ENCODE data around the gene MRPS17. TPM values are rescaled to one million over a fixed set of nuclear protein-coding genes. Genes with fewer than 3 reads are reported as not detected.
A peak's percentile ranks its signal among the peaks of the same experiment; 100 is the strongest.
"Not testable (repeated sequence)": the region's sequence is repeated elsewhere in the genome, so short reads cannot be mapped to it uniquely, and the experiment has no call there.

Gene MRPS17
- 10 to 100 TPM; 16.0 to 20.5 (median 16.1) TPM for polyA plus RNA-seq (ENCODE audit: insufficient read length in 3 of 3)
- long read RNA-seq, donor 1, transcript MRPS17-201 (3 exons, 1,845 nt): major isoform, 17 of 27 reads
- long read RNA-seq, donor 1, partial matches to known transcripts: 10 of 27 reads
- long read RNA-seq, donor 1, other reads (novel, unspliced or antisense): 0 of 27 reads
- long read RNA-seq, donor 2, transcript MRPS17-201 (3 exons, 1,845 nt): major isoform, 13 of 13 reads
- long read RNA-seq, donor 2, partial matches to known transcripts: 0 of 13 reads
- long read RNA-seq, donor 2, other reads (novel, unspliced or antisense): 0 of 13 reads
- long read RNA-seq, donor 3, transcript MRPS17-201 (3 exons, 1,845 nt): major isoform, 23 of 30 reads
- long read RNA-seq, donor 3, partial matches to known transcripts: 7 of 30 reads
- long read RNA-seq, donor 3, other reads (novel, unspliced or antisense): 0 of 30 reads
- long read RNA-seq, donor 4, transcript MRPS17-201 (3 exons, 1,845 nt): major isoform, 18 of 18 reads
- long read RNA-seq, donor 4, partial matches to known transcripts: 0 of 18 reads
- long read RNA-seq, donor 4, other reads (novel, unspliced or antisense): 0 of 18 reads
- long read RNA-seq, donor 5: 0 reads
- long read RNA-seq, donor 6, transcript MRPS17-201 (3 exons, 1,845 nt): major isoform, 21 of 21 reads
- long read RNA-seq, donor 6, partial matches to known transcripts: 0 of 21 reads
- long read RNA-seq, donor 6, other reads (novel, unspliced or antisense): 0 of 21 reads
- long read RNA-seq, donor 7, transcript MRPS17-201 (3 exons, 1,845 nt): major isoform, 32 of 38 reads
- long read RNA-seq, donor 7, partial matches to known transcripts: 6 of 38 reads
- long read RNA-seq, donor 7, other reads (novel, unspliced or antisense): 0 of 38 reads
- long read RNA-seq, donor 8: 0 reads
- long read RNA-seq, donor 9, transcript MRPS17-201 (3 exons, 1,845 nt): major isoform, 15 of 21 reads
- long read RNA-seq, donor 9, partial matches to known transcripts: 6 of 21 reads
- long read RNA-seq, donor 9, other reads (novel, unspliced or antisense): 0 of 21 reads
- long read RNA-seq, donor 10, transcript MRPS17-201 (3 exons, 1,845 nt): major isoform, 26 of 32 reads
- long read RNA-seq, donor 10, partial matches to known transcripts: 6 of 32 reads
- long read RNA-seq, donor 10, other reads (novel, unspliced or antisense): 0 of 32 reads
- long read RNA-seq, donor 11, transcript MRPS17-201 (3 exons, 1,845 nt): major isoform, 16 of 16 reads
- long read RNA-seq, donor 11, partial matches to known transcripts: 0 of 16 reads
- long read RNA-seq, donor 11, other reads (novel, unspliced or antisense): 0 of 16 reads
- long read RNA-seq, donor 12, transcript MRPS17-201 (3 exons, 1,845 nt): major isoform, 7 of 7 reads
- long read RNA-seq, donor 12, partial matches to known transcripts: 0 of 7 reads
- long read RNA-seq, donor 12, other reads (novel, unspliced or antisense): 0 of 7 reads
- long read RNA-seq, donor 13: 0 reads
- long read RNA-seq, donor 14, transcript MRPS17-201 (3 exons, 1,845 nt): major isoform, 17 of 17 reads
- long read RNA-seq, donor 14, partial matches to known transcripts: 0 of 17 reads
- long read RNA-seq, donor 14, other reads (novel, unspliced or antisense): 0 of 17 reads
- long read RNA-seq, donor 15, transcript MRPS17-201 (3 exons, 1,845 nt): major isoform, 5 of 18 reads
- long read RNA-seq, donor 15, partial matches to known transcripts: 13 of 18 reads
- long read RNA-seq, donor 15, other reads (novel, unspliced or antisense): 0 of 18 reads
- long read RNA-seq, donor 16, transcript MRPS17-201 (3 exons, 1,845 nt): major isoform, 43 of 50 reads
- long read RNA-seq, donor 16, partial matches to known transcripts: 7 of 50 reads
- long read RNA-seq, donor 16, other reads (novel, unspliced or antisense): 0 of 50 reads

DNA sequence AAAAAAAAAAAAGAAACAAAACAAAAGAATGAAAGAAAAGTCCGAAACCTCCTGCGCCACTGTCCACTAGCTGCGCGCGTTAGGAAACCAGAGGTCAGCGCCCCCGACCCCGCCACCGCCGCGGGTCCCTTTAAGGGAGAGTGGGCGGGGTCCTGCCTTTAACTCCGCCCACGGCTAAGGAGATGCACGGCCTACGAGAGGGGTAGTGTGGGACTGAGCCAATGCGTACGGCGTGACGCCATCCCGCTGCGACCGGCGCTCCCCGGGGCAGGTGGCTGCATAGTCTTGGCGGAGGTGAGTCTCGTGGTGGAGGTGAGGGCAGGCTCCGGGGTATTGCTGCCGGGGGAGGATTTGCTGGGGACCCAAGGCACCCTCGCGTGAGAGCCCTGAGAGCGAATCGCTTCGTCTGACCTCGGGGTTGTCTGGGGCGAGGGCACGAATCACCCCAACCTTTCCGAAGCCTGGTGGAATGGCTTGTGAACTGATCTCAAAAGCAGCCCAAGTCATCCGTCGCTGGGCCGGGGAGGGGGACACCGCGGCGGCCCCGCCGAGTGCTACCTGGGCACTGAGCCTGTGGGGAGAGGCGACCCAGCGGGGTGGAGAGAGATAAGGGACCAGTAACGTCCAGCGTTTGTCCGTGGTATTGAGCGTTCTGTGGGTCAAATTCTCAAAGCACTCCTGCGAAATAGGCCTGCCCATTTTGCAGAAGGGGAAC is at the start of gene MRPS17:
TSS of gene MRPS17 (plus strand) at position 241 of the 715 bp plus-strand sequence. CDS start 1,319 bp downstream, outside the sequence.
- DNase-seq (ENCODE audit: extremely low read depth in 1 of 11, low read depth in 9 of 11, low spot score in 4 of 11): peak; percentile 74 to 91 (median 81)

DNA sequence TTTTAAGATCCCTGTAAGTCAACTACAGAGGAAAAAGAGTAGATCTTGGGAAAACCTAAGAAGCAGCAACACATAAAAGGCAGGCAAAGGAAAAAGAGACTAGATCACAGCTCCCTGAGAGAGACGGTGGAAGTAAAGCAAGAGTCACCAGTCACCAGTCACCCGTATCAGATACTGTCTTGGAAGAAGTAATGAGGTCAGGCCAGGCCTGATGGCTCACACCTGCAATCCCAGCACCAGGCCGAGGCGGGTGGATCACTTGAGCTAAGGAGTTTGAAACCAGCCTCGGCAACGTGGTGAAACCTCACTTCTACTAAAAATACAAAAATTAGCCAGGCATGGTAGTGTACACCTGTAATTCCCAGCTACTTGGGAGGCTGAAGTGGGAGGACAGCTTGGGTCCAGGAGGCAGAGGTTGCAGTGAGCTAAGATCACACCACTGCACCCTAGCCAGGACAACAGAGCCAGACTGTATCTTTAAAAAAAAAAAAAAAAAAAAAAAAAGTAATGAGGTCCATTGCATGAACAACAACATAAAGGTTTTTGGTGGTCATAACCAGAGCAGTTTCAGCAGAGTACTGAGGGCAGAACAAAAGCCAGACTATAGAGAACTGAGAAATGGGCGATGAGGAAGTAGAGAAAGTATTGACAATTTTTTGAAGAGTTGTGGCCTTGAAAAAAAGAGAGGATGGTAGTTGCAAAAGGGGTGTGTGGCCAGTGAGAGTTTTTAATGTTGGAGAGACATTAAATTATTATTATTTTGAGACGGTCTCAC is 47.5 kb upstream of the MRPS17 start:
- no peak for DNase-seq (ENCODE audit: extremely low read depth in 1 of 11, low read depth in 9 of 11, low spot score in 4 of 11)

DNA sequence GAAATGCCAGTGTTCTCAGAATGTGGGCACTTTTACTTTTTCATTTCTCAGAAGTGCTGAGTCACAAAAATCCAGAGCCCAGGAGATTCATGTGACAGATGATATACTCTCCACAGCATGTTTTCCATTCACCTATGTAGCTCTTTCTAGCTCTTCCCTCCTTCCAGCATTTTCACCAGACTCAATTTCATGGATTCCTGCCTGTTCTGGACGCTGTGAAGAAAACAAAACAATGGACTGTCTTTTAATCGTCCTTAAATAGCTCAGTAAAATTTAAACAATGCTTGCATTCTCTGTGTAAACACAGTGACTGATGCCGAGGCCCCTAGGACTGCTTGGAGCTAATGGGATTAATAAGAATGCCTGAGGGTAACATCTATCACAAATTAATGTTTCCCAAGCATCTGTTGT is 38.9 kb upstream of the MRPS17 start:
- DNase-seq (ENCODE audit: extremely low read depth in 1 of 11, low read depth in 9 of 11, low spot score in 4 of 11): no peak

- no peak for DNase-seq (ENCODE audit: extremely low read depth in 1 of 11, low read depth in 9 of 11, low spot score in 4 of 11)
Observed at GRCh38 chr7:55917771-55918170, 33.9 kb upstream of the MRPS17 start.

DNA sequence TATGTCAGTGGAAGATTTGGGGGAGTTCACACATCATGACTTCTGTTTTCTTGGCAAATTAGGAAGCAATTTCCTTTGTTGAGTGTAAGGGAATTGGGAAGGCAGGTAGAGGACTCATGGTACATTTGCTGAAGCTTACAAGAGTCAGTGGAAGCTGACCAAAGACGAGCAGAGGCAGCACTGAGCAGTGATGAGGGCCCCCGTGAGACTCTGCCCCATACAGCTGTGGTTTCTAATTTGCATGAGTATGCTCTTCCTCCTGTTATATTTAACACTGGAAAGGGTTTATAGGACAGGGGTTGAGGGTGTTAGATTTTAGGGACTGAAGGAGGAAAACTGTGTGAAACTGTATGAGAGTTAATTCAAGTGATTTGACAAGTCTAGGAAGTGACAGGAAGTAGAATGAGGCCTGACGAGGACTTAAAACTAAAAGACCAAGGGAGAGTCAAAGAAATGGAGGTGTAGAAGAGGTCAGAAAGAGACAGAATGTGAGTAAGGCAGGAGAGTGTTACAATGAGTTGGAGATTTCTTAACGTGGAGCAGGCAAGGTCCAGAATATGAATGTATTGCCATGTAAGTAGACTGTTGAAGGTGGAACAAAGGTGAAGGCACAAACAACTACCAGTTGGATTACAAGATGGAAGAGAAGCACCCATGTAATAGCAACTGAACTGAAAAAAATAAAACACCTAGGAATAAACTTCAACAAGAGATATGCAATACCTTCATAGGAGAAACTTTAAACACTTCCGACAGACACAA is 23.5 kb upstream of the MRPS17 start:
- DNase-seq (ENCODE audit: extremely low read depth in 1 of 11, low read depth in 9 of 11, low spot score in 4 of 11): no peak

DNA sequence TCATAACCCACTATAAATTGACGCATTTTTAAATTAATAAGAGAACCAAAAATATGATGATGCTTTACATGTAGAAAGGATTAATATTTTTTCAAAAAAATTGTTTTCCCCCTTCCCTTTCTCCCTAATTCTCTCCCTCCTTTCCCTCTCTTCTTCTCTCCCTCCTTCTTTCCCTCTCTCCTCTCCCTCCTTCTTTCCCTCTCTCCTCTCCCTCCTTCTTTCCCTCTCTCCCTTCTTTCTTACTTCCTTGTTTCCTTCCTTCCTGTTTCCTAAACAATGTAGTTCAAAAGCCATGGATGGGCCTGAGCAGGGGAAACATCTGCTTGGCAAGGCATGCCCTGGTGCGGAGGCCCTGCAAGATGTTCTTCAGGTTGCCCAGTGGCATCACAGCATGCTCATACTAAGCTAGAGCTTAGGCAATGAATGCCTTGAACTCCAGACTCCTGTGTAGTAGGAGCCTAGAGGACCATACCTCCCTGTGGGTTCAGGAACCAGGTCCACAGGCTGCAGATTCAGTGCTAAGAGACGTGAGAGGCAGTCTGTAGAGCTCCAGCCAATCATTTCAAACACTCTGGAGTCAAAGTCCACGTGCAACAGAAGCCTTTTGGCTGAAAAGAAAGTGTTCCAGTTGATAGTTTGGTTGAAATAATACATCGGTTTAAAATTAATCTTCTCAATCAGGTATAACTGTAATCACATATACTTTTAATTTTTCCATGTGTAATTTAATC is 20.1 kb upstream of the MRPS17 start:
- no peak for DNase-seq (ENCODE audit: extremely low read depth in 1 of 11, low read depth in 9 of 11, low spot score in 4 of 11)

GRCh38 chr7:55939514-55940123 is 12.1 kb upstream of the MRPS17 start:
- DNase-seq (ENCODE audit: extremely low read depth in 1 of 11, low read depth in 9 of 11, low spot score in 4 of 11): no peak

- DNase-seq (ENCODE audit: extremely low read depth in 1 of 11, low read depth in 9 of 11, low spot score in 4 of 11): no peak
Observed at GRCh38 chr7:55946545-55946944, 5.1 kb upstream of the MRPS17 start.

GRCh38 chr7:55952352-55952671 is 635 bp downstream of the MRPS17 start:
- not testable (repeated sequence) for DNase-seq (ENCODE audit: extremely low read depth in 1 of 11, low read depth in 9 of 11, low spot score in 4 of 11)

- no peak for DNase-seq (ENCODE audit: extremely low read depth in 1 of 11, low read depth in 9 of 11, low spot score in 4 of 11)
Observed at GRCh38 chr7:55953707-55954475, 2.2 kb downstream of the MRPS17 start.

GRCh38 chr7:55957190-55957589 is 5.5 kb downstream of the MRPS17 start:
- DNase-seq (ENCODE audit: extremely low read depth in 1 of 11, low read depth in 9 of 11, low spot score in 4 of 11): no peak

DNA sequence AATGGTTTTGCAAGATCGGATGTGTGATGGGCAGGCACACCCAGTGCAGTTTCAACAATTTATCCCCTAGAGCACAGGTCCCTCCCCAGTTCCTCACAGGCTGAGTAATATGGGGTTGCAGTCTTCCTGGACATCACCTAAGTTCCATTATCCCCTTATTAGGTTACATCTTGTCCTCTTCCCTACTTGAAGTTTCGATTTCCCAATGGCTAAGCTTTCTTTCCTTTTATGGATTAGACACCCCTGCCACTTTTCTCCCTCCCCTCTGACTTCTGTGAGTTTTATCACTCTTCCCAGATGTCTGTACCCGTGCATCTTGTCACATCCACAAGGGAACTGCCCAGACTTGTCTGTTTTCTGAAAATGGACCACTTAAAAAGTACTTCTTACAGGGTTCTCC is 10.3 kb downstream of the MRPS17 start:
- no peak for DNase-seq (ENCODE audit: extremely low read depth in 1 of 11, low read depth in 9 of 11, low spot score in 4 of 11)

GRCh38 chr7:55963584-55964168 is 12.0 kb downstream of the MRPS17 start:
- DNase-seq (ENCODE audit: extremely low read depth in 1 of 11, low read depth in 9 of 11, low spot score in 4 of 11): no peak
